Measurements from ENCODE around the gene LRFN2.

- no peak for TF ChIP-seq FOXA1 (IDR thresholded peaks at IDR 0.05)
- no peak for TF ChIP-seq HDGF (IDR thresholded peaks at IDR 0.05; ENCODE audit: borderline replicate concordance)
- no peak for TF ChIP-seq SUZ12 (IDR thresholded peaks at IDR 0.05)
- TF ChIP-seq NFRKB (IDR thresholded peaks at IDR 0.05), result no peak
- no peak for TF ChIP-seq BHLHE40 (IDR thresholded peaks at IDR 0.05; ENCODE audit: borderline replicate concordance)
- TF ChIP-seq SP1 (IDR thresholded peaks at IDR 0.05), result no peak
- TF ChIP-seq FOXM1 (IDR thresholded peaks at IDR 0.05; ENCODE audit: borderline replicate concordance), result no peak
- no peak for TF ChIP-seq ZNF384 (IDR thresholded peaks at IDR 0.05)
- TF ChIP-seq ARNT (IDR thresholded peaks at IDR 0.05), result no peak
- TF ChIP-seq CTBP1 (IDR thresholded peaks at IDR 0.05; ENCODE audit: borderline replicate concordance), result no peak
- no peak for TF ChIP-seq LEF1 (IDR thresholded peaks at IDR 0.05; ENCODE audit: borderline replicate concordance)
Measured at GRCh38 chr6:40439026-40439800, 148.0 kb downstream of the LRFN2 start.
